ENCODE measurements around the gene FNDC3B.
A peak's percentile ranks its signal among the peaks of the same experiment; 100 is the strongest.
"Not testable (repeated sequence)": the region's sequence is repeated elsewhere in the genome, so short reads cannot be mapped to it uniquely, and the experiment has no call there.

The FNDC3B gene

DNA sequence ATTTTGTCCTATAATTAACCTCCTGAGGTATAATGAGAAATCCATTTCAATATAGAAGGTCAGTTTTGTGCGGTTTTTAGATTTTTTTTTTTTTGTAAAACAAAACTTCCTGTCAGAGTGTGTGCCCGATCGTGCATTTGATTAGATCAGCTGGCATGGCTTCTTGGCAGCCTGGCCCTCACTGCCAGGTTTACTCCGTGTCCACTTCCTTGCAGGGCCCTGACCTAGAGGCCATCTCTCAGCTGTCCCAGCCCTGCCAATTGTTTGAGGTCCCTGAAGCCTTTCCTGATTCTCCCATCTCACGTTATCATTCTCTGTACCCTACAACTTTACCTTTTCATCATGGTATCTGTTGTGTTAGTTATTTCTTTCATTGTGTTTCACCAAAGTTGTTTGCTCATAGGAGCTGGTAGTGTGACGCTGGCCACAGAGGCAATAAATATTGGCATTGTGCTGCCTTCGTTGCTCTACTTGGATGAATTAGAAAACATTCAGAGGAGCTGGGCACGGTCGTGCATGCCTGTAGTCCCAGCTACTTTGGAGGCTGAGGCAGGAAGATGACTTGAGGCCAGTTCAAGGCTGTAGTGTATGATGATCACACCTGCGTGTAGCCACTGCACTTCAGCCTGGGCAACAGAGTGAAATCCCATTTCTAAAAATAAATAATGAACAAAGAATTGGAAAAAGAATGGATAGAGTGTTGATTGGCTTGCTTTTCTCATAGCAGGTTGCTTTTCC, 206.9 kb downstream of the FNDC3B start:
- no peak for DNase-seq

DNA sequence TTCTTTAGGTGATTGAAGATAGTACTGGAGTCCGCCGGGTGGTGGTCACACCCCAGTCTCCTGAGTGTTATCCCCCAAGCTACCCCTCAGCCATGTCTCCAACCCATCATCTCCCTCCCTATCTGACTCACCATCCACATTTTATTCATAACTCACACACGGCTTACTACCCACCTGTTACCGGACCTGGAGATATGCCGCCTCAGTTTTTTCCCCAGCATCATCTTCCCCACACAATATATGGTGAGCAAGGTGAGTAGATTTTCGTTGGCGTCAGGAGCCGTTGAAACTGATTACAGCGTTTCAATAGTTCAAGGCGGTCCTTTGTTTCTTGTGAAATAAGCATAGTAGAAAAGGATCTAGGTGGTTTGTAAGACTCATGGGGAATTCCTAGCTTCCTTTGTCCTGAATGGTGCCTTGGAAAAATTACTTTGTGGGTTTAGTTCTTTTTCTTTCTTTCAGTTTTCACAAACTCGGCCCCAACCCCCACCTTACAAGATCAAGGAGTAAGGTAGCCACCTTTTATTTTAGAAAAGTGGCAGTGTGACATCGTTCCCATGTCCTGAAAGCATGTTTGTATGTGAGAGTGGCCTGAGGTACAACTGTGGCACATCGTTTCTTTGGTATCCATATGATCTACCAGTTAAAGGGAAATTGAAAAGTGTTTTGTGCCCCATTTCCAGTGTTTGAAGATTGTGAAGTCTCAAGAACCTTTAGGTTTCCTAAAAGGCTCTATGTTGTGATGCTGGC, 208.3 kb downstream of the FNDC3B start:
- DNase-seq: no peak

DNA sequence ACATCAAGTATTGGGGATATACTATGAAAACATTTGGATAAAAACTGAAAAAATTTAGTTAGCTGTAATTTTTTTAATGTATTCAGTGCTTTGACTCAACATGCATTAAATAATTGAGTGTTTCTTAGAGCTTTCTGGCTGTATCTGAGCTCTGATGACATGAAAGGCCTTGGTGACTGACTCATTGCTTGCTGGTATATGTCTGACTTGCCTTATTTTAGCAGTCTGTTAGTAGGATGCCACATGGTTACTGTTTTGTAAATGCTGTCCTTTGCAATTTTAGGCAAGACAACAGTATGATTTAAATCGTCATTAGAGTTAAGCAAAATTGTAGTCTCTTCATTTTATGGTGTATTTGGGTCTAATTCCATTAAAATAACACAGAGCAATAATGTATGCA, 209.7 kb downstream of the FNDC3B start:
- DNase-seq: no peak

DNA sequence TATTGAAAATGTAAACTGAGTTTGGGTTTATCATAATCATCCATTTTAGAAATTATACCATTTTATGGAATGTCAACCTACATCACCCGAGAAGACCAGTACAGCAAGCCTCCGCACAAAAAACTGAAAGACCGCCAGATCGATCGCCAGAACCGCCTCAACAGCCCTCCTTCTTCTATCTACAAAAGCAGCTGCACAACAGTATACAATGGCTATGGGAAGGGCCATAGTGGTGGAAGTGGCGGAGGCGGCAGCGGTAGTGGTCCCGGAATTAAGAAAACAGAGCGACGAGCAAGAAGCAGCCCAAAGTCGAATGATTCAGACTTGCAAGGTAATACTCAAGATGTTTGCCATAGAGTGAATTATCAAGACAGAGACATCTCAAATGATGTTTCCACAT, 211.8 kb downstream of the FNDC3B start:
- no peak for DNase-seq

DNA sequence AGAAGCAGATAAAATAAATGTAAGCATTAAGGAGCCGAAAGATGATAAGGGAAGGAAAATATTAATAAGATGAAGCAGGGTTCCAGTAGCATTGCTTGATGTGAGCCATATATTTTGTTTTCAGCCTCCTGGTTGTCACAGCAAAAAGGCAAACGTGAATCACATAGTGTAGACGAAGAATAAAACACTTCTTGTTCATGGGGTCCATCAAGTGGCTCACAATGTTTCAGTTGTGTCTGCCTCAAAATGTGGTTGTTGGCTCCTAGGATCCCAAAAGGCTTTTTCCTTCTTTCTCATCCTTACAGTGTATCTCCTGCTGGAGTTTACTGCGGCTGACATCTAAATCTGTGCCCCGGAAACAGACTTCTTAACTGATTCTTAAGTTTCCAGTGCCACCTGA, 213.8 kb downstream of the FNDC3B start:
- no peak for DNase-seq

DNA sequence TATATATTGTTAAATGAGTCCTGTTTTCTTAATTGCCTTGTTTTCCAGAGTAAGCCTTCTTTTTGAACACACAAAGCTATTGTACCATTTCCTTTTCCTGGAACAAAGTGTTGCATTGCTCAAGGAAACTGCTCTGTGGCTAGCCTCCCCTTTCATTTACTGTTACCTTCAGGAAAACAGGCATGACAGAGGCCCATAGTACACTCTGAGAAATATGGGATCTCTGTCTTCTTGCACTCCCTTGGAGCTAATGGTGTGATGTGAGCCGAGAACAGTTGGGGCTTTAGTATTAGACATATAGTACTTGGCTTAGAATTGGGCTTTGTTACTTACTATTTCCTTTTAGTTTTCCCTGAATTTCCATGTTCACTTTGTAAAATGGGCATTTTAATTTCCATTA, 215.2 kb downstream of the FNDC3B start:
- no peak for DNase-seq

DNA sequence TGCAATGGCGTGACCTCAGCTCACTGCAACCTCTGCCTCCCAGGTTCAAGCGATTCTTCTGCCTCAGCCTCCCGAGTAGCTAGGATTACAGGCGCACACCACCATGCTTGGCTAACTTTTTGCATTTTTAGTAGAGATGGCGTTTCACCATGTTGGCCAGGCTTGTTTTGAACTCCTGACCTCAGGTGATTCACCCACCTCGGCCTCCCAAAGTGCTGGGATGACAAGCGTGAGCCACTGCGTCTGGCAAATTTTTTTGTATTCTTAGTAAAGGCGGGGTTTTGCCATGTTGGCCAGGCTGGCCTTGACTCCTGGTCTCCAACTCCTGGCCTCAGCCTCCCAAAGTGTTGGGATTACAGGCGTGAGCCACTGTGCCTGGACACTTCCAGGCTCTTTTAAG, 215.9 kb downstream of the FNDC3B start:
- not testable (repeated sequence) for DNase-seq

DNA sequence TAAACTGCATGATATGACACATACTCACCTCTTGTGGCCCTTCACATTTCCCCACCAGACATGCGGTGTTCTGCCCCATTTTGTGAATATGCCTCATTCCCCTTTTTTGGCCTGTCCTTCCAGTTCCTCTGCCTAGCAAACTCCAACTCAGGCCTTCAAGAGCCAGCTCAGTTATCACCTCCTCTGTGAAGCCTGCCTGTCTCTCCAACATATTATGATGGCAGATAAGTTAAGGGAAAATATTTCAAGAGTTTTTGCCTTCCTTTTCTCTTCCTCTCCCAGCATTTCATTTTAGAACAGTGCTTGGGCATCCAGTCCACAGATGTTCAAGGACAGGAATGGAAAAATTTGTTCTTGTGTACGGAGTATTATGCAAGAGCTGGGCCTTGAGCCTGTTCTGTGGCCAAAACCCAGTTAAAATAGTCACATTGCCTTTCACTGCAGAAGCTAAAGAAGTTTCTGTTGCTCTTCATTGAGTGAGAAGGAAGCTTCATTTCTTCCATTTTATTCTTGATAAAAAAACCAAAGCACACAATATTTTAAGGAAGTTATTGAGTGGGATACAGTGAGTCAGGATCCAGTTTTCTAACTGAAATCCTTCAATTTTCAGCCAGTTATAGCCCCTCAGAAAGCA, 216.8 kb downstream of the FNDC3B start:
- DNase-seq: no peak

DNA sequence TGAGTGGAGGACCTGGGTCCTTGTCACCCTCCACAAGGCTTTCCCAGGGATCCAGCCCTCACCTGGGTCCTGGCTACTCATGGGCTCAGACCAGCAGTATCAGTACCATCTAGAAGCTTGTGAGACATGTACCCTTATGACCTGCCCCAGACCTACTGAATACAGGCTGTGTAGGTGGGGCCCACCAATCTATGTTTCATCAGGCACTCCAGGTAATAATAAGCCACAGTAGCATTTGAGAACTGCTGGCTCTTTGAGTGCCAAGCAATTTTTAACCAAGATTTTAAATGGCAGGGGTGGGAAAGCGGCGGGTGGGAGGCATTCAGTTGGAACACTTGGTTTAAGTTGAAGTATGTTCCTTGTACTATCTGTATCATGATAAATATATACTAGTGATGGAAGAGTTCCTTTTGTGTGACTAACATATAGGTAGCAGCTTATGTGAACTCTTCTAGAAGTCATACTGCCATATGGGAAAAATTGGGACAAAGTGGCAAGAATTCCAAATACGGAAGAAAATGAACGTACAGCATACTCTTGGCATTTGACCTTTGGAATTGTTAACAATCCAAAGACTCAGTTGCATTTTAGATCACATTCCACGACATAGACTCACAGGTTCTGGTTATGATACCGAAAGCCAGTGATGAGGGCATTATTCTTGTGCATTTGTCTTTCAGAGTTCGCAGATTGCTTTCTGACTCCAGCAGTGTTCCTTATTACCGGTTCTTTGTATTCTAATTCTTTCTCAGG, 218.4 kb downstream of the FNDC3B start:
- DNase-seq: no peak

DNA sequence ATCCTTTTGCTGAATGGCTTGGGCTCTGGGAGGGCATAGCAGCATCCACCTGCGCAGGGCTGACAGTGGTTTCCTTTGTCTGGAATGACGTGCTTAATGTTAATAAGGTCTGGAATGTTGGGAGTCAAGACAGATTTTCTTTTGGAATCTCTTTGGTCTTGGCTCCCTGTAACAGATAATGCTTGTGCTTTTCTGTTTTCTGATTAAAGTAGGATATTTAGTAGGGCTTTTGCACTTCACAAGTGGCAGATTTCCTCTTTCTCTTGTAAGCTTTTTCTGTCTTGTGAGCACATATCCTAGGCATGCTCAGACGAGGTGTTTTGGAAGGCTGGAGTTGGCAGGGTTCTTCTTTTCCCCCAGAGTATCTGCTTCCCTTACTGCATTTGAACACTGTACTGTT, 219.2 kb downstream of the FNDC3B start:
- peak; percentile 66 for DNase-seq

DNA sequence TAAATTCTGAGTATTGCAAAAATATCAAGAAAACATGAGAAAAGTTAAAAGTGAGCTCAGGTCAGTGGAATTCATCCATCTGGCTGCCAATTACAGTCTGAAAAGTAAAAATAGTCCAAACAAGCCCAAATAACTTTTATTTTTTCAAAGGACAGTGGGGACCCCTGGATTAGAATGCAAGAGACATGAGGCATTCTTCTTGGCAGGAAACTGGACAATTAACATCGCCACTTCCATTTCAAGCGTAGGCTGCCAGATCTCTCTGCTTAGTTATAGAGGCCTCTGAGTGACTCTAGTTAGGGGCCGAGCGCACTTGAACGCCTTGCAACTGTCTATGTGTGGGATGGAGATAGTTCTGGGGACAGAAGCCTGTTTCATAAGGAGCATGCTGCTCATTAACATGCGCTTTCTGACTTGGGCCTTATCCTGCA, 219.7 kb downstream of the FNDC3B start:
- peak; percentile 50 for DNase-seq

DNA sequence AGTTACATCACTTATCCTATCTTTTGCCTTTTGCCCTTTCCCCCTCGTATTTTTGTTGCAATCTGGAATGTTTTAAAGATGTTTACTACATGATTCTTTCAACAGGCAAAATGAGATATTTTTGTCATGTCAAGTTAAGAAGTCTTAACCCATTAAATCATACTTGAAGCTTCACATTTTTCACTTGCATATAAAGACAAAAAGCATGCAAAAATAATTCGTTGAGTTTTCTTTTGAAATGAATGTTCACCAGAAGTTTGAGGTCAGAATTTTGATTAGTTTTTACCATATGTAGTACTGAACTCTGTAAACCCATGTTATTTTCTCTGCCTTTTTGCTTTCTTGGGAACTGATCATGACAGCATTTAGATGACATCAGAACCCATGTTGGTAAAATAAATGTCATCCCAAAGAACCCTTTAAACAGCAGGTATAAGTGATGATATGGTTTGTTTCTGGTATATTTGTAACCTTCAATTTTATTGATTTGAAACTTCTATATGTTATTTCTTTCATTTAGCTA, 220.4 kb downstream of the FNDC3B start:
- DNase-seq: no peak

DNA sequence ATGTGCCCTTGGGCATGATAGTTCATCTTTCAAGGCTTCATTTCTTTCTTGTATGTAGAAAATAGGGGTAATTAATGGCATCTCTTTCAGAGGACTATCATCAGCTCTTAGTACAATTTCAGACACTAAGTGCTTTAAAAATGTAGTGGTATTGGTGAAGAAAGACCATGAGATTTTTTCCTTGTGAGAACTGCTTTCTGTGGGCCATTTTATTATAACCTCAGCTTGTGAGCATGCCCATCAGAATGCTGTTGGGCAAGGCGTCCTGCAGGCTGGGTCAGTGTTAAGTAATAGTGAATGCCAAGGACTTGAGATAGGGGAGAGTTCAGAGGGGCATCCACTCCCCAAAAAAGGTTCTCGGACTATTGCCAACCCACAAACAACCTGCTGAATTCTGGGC, 221.0 kb downstream of the FNDC3B start:
- no peak for DNase-seq

DNA sequence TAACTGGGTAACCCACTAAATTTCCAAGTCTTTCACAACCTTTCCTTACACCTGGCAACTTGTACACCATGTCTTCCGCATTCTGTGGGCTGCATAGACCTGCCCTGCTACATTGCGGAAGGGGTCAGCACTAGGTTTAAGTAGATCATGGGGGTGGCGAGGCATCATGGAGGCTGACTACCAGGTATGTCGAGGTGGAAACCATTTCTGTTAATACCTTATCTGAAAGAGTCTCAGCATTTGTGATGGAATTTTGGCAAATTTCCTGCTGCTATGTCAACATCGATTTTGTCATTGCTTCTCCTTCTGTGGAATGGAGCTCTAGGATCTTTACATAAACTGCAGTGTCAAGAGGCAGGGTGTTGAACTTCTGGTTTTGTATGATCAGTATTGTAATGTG, 221.7 kb downstream of the FNDC3B start:
- DNase-seq: no peak

DNA sequence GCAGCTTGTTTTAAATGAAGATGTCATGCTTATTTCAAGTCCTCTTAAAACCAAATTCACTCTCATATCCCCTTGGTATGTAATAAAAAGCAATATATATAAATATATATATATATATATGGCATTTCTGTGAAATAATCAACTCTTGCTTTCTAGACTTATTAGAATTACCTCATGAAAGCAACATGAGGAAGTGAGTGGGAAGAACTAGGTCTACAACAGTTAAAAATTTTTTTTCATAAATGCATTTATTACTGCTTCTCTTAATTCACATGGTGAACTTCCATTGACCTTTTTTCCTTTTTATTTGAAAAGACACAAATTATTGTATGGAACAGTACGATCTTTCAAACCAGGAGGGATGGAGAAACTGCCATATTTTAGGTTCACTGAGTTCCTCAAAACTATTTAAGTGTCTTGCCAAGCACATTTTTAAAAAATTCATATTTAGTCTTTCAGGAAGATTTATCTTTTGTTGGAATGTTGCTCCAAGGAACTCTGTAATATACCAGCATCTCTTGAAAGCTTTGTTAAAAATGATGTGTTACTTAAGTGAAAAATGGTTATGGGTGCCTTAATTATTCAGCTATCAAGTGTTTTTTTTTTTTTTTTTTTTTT, 223.7 kb downstream of the FNDC3B start:
- DNase-seq: no peak

DNA sequence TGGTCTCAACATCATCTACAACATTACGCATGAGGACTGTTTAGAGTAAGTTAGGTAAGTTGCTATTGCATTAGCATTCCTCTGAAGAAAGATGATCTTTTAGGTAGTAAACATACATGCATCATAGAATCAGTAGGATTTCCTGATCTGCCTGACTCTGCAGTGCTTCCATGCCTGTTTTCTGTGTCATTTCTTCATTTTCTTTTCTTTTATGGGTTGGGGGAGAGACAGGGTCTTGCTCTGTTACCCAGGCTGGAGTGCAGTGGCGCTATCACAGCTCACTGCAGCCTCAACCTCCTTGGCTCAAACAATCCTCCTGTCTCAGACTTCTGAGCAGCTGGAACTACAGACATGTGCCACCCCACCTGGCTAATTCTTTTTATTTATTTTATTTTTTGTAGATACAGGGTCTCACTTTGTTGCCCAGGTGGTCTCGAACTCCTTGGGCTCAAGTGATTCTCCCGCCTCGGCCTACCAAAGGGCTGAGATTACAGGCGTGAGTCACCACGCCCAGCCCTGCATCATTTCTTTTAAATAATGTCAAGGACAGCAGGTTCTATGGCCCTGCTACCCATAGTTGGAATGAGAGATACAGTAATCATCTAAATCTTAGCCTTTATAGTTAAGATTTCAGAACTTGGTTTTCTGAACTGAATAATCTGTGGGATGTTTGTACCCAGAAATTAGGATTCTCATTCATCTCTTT, 224.6 kb downstream of the FNDC3B start:
- DNase-seq: no peak

DNA sequence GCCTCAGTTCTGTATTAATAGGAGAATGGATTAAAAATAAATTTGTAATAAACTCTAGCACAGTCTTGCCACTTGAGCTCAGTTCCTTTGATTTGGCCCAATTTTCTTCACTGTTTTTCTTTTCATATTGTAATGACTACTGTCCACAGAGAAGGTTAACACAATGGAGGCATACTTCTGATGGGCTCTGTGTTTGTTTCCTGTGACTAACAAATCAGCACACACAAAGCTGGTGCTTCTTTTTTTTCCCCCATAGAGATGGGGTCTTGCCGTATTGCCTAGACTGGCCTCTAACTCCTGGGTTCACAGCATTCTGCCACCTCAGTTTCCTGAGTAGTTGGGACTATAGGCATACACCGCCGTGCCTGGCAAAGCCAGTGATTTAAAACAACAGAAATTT, 226.7 kb downstream of the FNDC3B start:
- DNase-seq: no peak

DNA sequence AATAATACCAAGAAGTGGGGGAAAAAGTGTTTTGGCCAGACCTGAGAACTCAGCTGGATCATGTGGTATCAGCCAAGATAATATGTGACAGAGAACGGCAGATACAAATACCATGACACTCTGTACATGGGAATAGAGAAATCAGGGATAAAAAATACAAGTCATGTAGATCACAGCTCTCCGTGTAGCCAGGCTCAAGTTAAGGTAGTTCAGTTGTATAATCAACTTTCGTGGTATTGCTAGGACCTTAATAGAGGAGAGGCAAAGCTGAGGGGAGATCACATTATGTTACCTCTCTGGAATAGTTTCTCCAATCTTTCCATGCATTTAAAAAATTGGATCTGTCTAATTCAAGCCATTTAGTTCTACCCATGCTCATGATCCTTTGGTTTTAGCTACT, 229.0 kb downstream of the FNDC3B start:
- DNase-seq: no peak

DNA sequence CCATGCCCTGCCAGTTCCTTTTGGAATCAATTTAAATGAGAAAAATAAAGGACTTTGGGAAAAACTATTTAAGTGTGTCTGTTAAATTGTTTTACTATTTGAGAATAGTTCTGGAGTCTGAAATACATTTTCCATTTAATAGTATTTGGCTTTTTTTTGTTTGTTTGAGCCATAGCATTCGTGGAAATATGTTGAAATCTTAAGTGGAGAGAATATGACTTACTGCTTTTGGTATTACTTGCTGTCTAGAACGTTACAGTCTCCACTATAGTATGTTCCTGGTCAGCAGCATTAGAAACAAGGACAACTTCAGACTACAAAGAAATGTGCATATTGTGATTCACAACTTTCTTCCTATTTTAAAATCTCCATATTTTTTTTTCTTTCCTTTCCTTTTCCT, 229.5 kb downstream of the FNDC3B start:
- DNase-seq: no peak

DNA sequence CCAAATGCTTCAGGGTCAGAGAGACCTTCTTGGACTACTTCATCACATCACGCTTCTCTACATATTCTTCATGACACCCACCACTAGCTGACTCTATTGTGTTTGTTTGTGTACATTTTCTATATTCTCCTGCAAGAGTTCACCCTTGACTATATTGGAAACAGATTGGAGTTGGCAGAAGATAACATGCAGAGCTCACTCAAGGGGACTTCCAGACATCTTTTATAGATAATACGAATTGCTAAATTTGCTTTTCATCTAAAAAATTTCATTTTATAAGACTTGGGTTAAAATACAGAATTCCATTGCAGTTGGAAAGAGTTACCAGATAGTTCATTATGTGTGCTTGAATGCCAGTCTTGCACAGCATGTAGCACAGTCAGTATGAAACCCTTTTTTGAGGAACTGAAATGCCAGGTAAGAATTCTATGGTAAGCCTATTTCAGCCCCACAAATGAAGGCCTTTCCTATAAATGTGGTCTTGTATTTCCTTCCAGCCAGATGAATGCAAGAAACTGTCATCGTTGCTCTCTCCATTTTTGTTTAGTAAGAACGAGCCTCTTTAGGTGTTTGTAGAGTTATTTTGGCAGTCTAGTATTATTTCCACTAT, 231.3 kb downstream of the FNDC3B start:
- no peak for DNase-seq

DNA sequence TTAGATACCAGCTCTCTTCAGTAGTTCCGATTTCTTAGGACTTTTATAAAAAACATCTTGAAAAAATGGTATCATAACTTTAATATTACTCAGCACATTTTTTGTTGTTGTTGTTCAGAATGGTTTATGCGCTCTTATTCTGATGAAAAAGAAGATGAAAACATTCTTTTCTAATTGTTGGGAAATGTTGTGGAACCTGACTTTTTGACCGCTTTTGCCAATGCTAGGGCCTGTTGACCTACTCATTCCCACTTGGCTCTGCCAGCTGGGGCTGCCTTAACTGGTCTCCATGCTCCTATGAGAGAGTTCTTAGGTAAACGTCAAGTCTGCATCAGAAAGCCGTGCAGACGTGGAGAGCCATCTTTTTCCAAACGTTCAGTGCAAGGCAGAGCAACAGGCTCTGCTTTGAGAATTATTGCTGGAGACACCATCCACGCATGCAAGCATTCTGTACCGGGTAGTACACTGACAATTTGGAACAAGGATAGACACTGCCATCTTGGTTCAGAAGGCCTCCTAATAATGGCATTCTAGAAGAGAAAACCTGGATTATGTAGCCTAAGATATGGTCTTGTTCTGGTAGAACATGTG, 232.1 kb downstream of the FNDC3B start:
- DNase-seq: no peak
